ENCODE data around the gene SYNE1. TPM values are rescaled to one million over a fixed set of nuclear protein-coding genes. Genes with fewer than 3 reads are reported as not detected.

SYNE1 gene
- total and polyA plus RNA-seq, 7 donors = 7.2 to 203 (median 86.4) TPM

- no peaks in the 10 kb centered on the region for H3K36me3 ChIP-seq
These were observed 234.4 kb downstream of the SYNE1 start for GRCh38 chr6:152402791-152403190.

DNA sequence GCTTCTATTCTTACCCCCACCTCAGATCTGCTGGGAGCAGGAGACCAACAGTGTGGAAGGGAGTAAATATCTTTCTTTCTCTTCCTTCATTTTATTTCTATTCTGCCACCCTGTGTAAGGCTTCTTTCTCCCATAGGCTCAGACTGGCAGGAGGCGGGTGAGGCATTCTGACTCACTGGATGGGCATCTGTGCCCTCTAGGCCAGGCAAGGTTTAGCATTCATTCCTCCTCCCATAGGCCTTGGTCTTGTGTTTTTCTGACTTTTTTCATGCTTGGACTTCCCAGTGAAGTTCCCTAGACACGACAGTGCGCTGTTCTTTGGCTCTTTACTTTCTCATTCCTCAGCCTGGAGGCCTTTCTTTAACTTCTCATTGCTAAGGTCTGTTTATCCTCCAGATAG is 235.2 kb downstream of the SYNE1 start:
- Histone ChIP-seq H3K4me3 (no peak overlapping the region), H3K4me1 (peaks cover 0 to 11% (median 9%) of the 10 kb centered on the region in 4 donors), H3K36me3 (no peaks in the 10 kb centered on the region), H3K9me3 (no peaks in the 10 kb centered on the region), H3K27me3 (no peaks in the 10 kb centered on the region), H3K27ac (no peak overlapping the region)
- WGBS, 2 donors = 74 to 87% methylated on average over 3 of the region's 3 CpGs
- TF ChIP-seq POLR2AphosphoS5 (IDR thresholded peaks at IDR 0.05) (no peak), EP300 (IDR thresholded peaks at IDR 0.05) (no peak), POLR2A (IDR thresholded peaks at IDR 0.05) (no peak), CTCF (IDR thresholded peaks at IDR 0.05) (no peak)
- intact Hi-C loops (cut with DNase I) = no loop called here
- DNase-seq = no peak

More at GRCh38 chr6:152402791-152403190, 234.4 kb downstream of the SYNE1 start:
- H3K27ac ChIP-seq = no peak overlapping the region
- intact Hi-C loops (cut with DNase I) = no loop called here
- no peak for DNase-seq
- no peaks in the 10 kb centered on the region for H3K27me3 ChIP-seq
- TF ChIP-seq EP300 (IDR thresholded peaks at IDR 0.05) (no peak), POLR2A (IDR thresholded peaks at IDR 0.05) (no peak), POLR2AphosphoS5 (IDR thresholded peaks at IDR 0.05) (no peak), CTCF (IDR thresholded peaks at IDR 0.05) (no peak)
- peaks cover 0 to 11% (median 9%) of the 10 kb centered on the region in 4 donors for H3K4me1 ChIP-seq
- H3K9me3 ChIP-seq = no peaks in the 10 kb centered on the region
- no peak overlapping the region for H3K4me3 ChIP-seq
- WGBS, 2 donors = 55 to 77% methylated on average over 2 of the region's 2 CpGs

GRCh38 chr6:152399399-152399798 is 237.8 kb downstream of the SYNE1 start:
- peaks cover 0 to 11% (median 9%) of the 10 kb centered on the region in 4 donors for H3K4me1 ChIP-seq
- intact Hi-C loops (cut with DNase I) = no loop called here
- no peak overlapping the region for H3K4me3 ChIP-seq
- WGBS, 2 donors = 80 to 85% methylated on average over 5 of the region's 5 CpGs
- peak; percentile 68 for DNase-seq
- H3K9me3 ChIP-seq = no peaks in the 10 kb centered on the region
- peak overlapping the region; percentile 10 to 68 (median 61) for H3K27ac ChIP-seq
- TF ChIP-seq CTCF (IDR thresholded peaks at IDR 0.05) = no peak
- TF ChIP-seq POLR2A (IDR thresholded peaks at IDR 0.05) = no peak
- TF ChIP-seq POLR2AphosphoS5 (IDR thresholded peaks at IDR 0.05) = no peak
- no peak for TF ChIP-seq EP300 (IDR thresholded peaks at IDR 0.05)
- no peaks in the 10 kb centered on the region for H3K36me3 ChIP-seq
- no peaks in the 10 kb centered on the region for H3K27me3 ChIP-seq

DNA sequence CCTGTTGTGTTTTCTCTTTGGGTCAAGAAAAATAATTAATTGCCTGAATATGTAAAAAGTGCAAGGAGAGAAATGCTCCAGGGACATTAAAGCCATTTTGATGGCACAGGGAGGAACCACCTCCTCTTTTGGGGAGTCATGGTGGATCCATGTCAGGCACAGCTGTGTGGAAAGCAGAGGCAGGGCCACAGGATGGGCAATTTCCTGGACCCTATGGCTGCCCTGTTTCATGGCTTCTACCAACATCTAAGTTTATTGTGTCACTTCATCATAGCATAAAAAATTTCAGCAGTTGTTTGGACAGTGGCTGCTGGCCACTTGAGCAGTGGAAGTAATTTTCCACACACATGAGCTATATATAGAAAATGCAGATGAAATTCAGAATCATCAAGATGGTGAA is 238.2 kb downstream of the SYNE1 start:
- no peaks in the 10 kb centered on the region for H3K27me3 ChIP-seq
- no peak overlapping the region for H3K4me3 ChIP-seq
- H3K27ac ChIP-seq = peak overlapping the region; percentile 10 to 68 (median 61)
- intact Hi-C loops (cut with DNase I) = no loop called here
- H3K9me3 ChIP-seq = no peaks in the 10 kb centered on the region
- TF ChIP-seq EP300 (IDR thresholded peaks at IDR 0.05) (no peak), POLR2A (IDR thresholded peaks at IDR 0.05) (no peak), POLR2AphosphoS5 (IDR thresholded peaks at IDR 0.05) (no peak), CTCF (IDR thresholded peaks at IDR 0.05) (no peak)
- H3K36me3 ChIP-seq = no peaks in the 10 kb centered on the region
- no peak for DNase-seq
- H3K4me1 ChIP-seq = peaks cover 0 to 11% (median 9%) of the 10 kb centered on the region in 4 donors

GRCh38 chr6:152398316-152398715 is 238.8 kb downstream of the SYNE1 start:
- Histone ChIP-seq H3K36me3 (no peaks in the 10 kb centered on the region), H3K4me1 (peaks cover 0 to 11% (median 9%) of the 10 kb centered on the region in 4 donors), H3K27ac (peak overlapping the region in 2 of 4 donors; percentile 58 to 68), H3K9me3 (no peaks in the 10 kb centered on the region), H3K4me3 (no peak overlapping the region), H3K27me3 (no peaks in the 10 kb centered on the region)
- intact Hi-C loops (cut with DNase I) = no loop called here
- TF ChIP-seq POLR2AphosphoS5 (IDR thresholded peaks at IDR 0.05) = no peak
- DNase-seq = no peak
- 85 to 89% methylated on average over 3 of the region's 3 CpGs for WGBS, 2 donors

Data from sigmoid colon (tissue), 7 donors.